ENCODE data around the gene C1orf198. TPM values are rescaled to one million over a fixed set of nuclear protein-coding genes. Genes with fewer than 3 reads are reported as not detected.

C1orf198 gene
- total and polyA plus RNA-seq, 2 of the 8 experiments (the other 6 are each of a cell fraction or from before 2014, with no cell fraction given) = 30.6 to 45.0 TPM

DNA sequence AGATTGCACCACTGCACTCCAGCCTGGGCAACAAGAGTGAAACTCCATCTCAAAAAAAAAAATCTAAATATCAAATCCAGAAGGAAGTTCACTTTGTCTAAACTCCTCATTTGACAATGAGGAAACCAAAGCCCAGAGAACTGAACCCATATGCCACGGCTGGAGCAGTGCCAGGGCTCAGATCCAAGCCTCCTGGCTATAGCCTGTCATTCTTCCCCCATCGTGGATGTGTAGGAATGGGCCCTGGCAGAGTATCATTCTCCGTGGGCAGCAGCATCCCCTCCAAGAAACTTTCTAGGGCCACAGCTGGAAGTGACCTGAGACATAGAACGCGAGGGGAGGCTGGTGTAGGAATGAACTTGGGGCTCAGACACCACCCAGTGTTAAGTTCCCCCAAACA lies 73.9 kb downstream of the C1orf198 start:
- Histone ChIP-seq H2BK120ac (replicated peaks; ENCODE audit: low read depth, low read length) (no peak overlapping the region), H3K27me3 (replicated peaks in 1 of 4; ENCODE audit: control insufficient read depth in 3 of 4, extremely low read depth in 1 of 4, insufficient read depth in 3 of 4, low read length in 3 of 4) (peaks cover 0 to 9% (median 4%) of the 10 kb centered on the region in 4 experiments; a peak in 6 of 7 replicates), H3K79me1 (ENCODE audit: low read depth, low read length) (no peaks in the 10 kb centered on the region), H3K27ac (ENCODE audit: low read depth, low read length) (no peak overlapping the region), H3K23me2 (ENCODE audit: low read depth, low read length) (no peaks in the 10 kb centered on the region), H2AK5ac (ENCODE audit: low read depth, low read length) (no peak overlapping the region), H3K36me3 (ENCODE audit: control insufficient read depth in 2 of 4, insufficient read depth in 4 of 4, low read length in 3 of 4) (no peaks in the 10 kb centered on the region), H3K14ac (ENCODE audit: insufficient read length) (no peak overlapping the region), H4K5ac (ENCODE audit: insufficient read length, low read depth, low read length) (no peak overlapping the region), H3K9me3 (ENCODE audit: insufficient read depth in 2 of 2, low read depth in 1 of 2, low read length in 1 of 2) (no peaks in the 10 kb centered on the region), H3K23ac (ENCODE audit: insufficient read length) (no peak overlapping the region), H4K91ac (replicated peaks; ENCODE audit: insufficient read length, low read length) (no peak overlapping the region), H2BK5ac (ENCODE audit: low read depth, low read length) (no peak overlapping the region), H4K8ac (ENCODE audit: extremely low read depth, insufficient read depth, low read length) (no peak overlapping the region), H4K20me1 (replicated peaks in 1 of 2; ENCODE audit: control insufficient read depth in 1 of 2, insufficient read depth in 2 of 2, low read length in 2 of 2) (peaks cover 0 to 1% of the 10 kb centered on the region in 2 experiments), H3K4me3 (ENCODE audit: extremely low read depth in 1 of 4, insufficient read depth in 2 of 4, low read depth in 3 of 4, low read length in 4 of 4) (no peak overlapping the region), H3K56ac (replicated peaks; ENCODE audit: insufficient read length, low read depth, low read length) (no peak overlapping the region), H2BK20ac (ENCODE audit: low read length) (no peak overlapping the region), H3K9ac (replicated peaks in 1 of 4; ENCODE audit: extremely low read depth in 1 of 4, low read depth in 3 of 4, low read length in 3 of 4) (no peak overlapping the region), H2BK15ac (ENCODE audit: low read length) (no peak overlapping the region), H2AFZ (ENCODE audit: low read length) (no peak overlapping the region), H3K4me2 (ENCODE audit: insufficient read depth in 1 of 2, low read depth in 2 of 2, low read length in 2 of 2) (no peak overlapping the region), H3K79me2 (ENCODE audit: control insufficient read depth in 1 of 2, insufficient read depth in 2 of 2, low read length in 2 of 2) (no peaks in the 10 kb centered on the region), H3K4ac (replicated peaks; ENCODE audit: insufficient read length, low read depth, low read length) (no peak overlapping the region), H3K18ac (ENCODE audit: extremely low read depth, low read length) (no peak overlapping the region), H2BK12ac (ENCODE audit: low read depth, low read length) (no peak overlapping the region), H3K4me1 (replicated peaks in 1 of 4; ENCODE audit: control insufficient read depth in 3 of 4, insufficient read depth in 4 of 4, low read length in 3 of 4) (0 out of 7 replicates have a peak, but pooled peaks cover 0 to 2% (median 0%) of the 10 kb centered on the region in 4 experiments)
- POLR2A ChIA-PET (ENCODE audit: partially characterized antibody) = interaction anchor here (0.6 to 1.3 kb wide), 3 partner anchors 30 to 218 kb away, joined by 3 read pairs; no protein-coding TSS in a partner anchor
- 84% methylated on average over 5 of the region's 5 CpGs; no CpG with 5 or more reads in 1 of the 2 experiments for WGBS, 2 experiments (ENCODE audit: extremely low coverage in 1 of 2, insufficient coverage in 1 of 2, insufficient read length in 1 of 2, insufficient replicate concordance in 2 of 2, low coverage in 1 of 2, low lambda C conversion rate in 2 of 2, missing lambda C conversion rate in 1 of 2)
- no peak for TF ChIP-seq HDAC6 (IDR thresholded peaks at IDR 0.05; ENCODE audit: low read depth, low read length)
- TF ChIP-seq, protein P1, sequence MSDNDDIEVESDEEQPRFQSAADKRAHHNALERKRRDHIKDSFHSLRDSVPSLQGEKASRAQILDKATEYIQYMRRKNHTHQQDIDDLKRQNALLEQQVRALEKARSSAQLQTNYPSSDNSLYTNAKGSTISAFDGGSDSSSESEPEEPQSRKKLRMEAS (IDR thresholded peaks at IDR 0.05) = no peak
- DNase-seq (ENCODE audit: low read depth in 1 of 2, low spot score in 2 of 2) = no peak
- no peak for FAIRE-seq
- CTCF ChIA-PET (ENCODE audit: partially characterized antibody) = interaction anchor here (0.7 to 2.4 kb wide), 5 partner anchors 35 to 560 kb away, joined by 3 to 7 read pairs (median 3); no protein-coding TSS in a partner anchor
